HuH-7 (cell line): Measurements from ENCODE around the gene GSPT1.
"Not testable (repeated sequence)": the region's sequence is repeated elsewhere in the genome, so short reads cannot be mapped to it uniquely, and the experiment has no call there.

Experiments
- DNase-seq: peaks from one replicate; pipeline ENCODE4 v3.0.0; 2011; ENCODE audit warnings: low spot score

The GSPT1 gene

DNA sequence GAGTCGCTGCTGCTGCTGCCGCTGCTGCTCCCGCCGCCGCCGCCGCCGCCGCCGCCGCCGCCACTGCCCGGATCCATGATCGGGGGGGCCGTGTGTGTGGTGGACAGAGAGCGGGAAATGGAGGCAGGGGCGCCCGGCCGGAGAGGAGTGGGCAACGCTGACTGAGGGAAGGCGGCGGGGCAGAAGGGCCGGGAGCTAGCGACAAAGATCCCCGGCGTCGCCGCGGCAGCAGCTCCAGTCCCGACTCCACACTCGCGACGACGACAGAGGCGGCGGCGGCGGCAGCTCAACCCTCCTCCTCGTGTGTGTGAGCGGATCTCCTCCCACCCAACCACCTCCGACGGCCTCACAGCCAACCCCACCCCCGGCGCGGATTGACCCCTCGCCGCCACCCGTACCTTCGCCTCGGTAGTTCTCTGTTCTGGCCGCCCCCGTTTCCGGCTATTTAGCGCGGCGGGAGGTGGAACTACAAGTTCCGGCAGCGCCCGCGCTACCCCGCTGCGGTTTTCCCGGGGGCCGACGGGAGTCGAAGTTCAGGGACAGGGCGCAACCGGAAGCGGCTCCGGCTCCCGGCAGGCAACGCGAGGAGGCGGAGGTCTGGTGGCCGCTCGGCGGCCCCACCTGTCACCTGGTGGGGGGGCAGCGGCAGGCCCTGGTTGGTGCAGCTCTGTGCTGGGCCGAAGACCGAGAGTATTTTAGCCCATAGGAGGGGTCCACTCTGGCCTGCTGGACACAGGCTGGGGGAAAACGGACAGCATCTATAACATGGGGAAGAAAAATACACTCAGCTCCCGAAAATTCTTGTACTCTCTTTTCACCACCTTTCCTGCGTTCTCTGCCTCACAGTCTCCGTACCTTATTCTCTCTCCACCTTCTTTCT is at the start of gene GSPT1:
Gene GSPT1, minus strand, starts transcription at position 313 of the 880 bp plus-strand sequence. Its CDS starts 236 bp downstream, at position 77.
- peak; percentile 90 for DNase-seq

DNA sequence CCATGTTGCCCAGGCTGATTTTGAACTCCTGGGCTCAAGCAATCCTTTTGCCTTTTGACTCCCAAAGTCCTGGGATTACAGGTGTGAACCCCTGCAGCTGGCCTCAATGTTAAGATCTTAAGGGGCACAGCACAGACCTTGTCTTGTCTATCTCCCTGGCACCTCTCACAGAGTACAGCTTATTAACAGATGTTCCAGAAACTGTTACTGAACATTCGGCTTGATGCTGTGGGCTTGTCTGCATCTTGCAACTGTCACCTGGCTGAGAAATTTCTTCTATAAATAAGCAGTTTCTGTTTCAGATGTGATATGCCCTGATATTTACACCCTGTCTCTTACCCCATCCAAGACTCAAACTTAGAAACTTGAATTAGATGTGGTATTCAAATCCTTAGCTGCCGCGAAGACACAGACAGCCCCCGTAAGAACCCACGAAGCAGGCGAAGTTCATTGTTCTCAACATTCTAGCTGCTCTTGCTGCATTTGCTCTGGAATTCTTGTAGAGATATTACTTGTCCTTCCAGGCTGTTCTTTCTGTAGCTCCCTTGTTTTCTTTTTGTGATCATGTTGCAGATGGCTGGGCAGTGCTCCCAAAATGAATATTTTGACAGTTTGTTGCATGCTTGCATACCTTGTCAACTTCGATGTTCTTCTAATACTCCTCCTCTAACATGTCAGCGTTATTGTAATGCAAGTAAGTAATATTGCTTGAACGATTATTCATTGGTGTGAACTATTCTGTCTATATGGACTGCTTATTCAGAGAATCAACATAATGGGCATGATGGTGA is 49.2 kb upstream of the GSPT1 start, which contains the start of gene TNFRSF17:
Gene TNFRSF17, plus strand, starts transcription at position 450 of the 791 bp plus-strand sequence. Its CDS starts 115 bp downstream, at position 565.
- no peak for DNase-seq

DNA sequence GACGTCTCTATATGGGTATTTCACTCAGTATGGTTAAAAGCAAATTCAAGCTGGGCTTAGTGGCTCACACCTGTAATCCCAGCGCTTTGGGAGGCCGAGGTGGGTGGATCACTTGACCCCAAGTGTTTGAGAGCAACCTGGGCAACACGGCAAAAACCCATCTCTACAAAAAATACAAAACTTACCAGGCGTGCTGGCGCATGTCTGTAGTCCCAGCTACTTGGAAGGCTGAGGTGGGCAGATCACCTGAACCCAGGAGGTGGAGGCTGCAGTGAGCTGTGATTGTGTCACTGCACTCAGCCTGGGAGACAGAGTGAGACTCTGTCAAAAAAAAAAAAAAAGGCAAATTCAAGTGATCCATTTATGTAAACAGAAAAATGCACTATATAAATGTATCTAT is 48.0 kb upstream of the GSPT1 start:
- DNase-seq, result no peak

DNA sequence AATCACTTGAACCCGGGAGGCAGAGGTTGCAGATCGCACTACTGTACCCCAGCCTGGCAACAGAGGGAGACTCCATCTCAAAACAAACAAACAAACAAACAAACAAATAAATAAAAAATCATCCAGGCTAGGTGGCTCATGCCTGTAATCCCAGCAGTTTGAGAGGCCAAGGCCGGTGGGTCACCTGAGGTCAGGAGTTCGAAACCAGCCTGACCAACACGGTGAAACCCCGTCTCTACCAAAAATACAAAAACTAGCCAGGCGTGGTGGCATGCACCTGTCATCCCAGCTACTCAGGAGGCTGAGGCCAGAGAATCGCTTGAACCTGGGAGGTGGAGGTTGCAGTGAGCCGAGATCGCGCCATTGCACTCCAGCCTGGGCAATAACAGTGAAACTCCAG is 47.2 kb upstream of the GSPT1 start:
- not testable (repeated sequence) for DNase-seq

DNA sequence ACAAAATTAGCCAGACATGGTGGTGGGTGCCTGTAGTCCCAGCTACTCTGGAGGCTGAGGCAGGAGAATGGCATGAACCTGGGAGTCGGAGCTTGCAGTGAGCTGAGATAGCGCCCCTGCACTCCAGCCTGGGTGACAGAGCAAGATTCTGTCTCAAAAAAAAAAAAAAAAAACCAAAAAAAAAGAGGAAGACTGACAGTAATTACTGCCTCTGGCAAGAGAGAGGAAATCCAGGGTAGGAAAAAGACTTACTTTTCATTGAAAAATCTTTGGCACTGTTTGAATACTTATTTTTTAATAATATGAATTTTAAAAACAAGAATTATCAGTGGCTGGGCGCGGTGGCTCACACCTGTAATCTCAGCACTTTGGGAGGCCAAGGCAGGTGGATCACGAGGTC is 46.7 kb upstream of the GSPT1 start:
- not testable (repeated sequence) for DNase-seq

DNA sequence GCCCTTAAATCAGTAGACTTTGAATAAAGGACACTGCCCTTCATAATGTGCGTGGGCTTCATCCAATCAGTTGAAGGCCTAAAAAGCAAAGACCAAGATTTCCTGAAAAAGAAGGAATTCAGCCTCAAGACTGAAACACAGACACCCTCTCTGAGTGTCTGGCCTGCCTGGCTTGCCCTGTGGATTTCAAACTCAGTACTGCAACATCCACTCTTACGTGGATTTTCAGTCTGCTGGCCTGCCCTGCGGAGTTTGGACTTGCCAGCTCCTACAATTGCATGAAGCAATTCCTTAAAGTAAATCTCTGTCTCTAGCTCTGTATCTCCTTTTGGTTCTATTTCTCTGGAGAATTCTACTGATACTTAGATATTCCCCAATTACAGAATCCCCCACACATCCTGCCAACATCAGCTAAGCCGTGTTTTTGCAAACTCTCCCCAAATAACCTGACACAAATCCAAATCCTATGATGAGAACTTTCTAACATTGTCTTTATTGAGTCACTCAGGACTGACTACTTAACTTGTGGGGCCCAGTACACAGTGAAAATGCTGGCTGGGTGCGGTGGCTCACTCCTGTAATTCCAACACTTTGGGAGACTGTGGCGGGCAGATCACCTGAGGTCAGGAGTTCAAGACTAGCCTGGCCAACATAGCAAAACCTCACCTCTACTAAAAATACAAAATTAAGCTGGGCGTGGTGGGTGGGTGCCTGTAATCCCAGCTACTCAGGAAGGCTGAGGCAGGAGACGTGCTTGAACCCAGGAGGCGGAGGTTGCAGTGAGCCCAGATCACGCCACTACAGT is 42.0 kb upstream of the GSPT1 start:
- no peak for DNase-seq

DNA sequence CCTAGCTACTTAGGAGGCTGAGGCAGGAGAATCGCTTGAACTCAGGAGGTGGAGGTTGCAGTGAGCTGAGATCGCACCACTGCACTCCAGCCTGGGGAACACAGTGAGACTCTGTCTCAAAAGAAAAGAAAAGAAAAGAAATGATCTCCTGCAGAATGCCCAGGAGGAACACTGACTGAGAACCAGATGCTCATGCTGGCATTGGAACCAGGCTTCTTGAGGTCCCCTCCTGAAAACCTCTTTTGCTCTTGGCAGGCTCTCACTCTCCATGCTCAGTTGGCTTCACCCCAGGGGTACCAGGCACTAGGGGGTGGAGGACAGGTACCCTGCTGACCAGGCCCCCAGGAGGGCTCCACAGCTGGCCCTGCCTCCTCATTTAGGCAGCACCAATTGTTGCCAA is 40.8 kb upstream of the GSPT1 start:
- no peak for DNase-seq

DNA sequence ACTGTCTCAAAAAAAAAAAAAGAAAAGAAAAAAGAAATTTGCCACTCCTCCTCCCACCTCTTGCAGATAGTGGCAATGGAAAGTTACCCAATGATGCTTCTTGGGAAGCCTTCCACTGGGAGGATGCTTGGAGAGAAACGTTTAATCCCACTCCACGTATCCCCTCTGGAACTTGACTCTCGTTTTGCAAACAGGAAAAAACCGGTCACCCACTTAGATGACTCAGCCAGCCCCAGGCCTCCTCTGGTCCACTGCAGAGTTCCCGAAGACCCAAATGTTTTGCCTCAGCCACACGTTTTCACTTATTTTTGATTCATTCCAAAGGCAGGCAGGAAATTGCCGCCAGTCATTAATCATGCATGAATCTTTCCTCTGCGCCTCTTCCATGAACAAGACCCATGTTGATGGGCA is 40.0 kb upstream of the GSPT1 start:
- no peak for DNase-seq

DNA sequence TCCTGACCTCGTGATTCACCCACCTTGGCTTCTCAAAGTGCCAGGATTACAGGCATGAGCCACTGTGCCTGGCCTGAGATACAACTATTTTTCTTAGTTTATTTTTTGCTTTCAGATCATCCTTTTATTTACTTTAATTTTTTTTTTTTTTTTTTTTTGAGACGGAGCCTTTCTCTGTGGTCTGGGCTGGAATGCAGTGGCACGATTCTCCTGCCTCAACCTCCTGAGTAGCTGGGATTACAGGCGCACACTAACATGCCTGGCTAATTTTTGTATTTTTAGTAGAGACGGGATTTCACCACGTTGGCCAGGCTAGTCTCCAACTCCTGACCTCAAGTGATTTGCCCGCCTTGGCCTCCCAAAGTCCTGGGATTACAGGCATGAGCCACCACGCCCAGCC is 37.8 kb upstream of the GSPT1 start:
- not testable (repeated sequence) for DNase-seq

DNA sequence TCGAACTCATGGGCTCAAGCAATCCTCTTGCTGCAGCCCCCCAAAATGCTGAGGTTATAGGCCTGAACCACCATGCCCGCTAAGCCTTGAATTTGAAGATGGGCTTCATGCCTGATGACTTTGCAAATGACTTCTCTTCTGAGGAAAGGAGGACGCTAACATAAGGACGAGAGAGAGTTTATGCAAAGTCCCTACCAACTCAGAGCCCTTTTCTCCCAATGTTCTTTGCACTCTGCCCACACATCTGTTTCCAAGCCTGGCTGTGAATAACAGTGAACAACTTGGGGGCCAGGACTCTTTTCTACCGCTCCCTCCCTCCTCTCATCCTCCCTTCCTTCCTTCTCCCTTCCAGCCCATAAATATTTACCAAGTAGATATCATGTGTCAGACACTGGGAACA is 34.6 kb upstream of the GSPT1 start:
- DNase-seq, result no peak

DNA sequence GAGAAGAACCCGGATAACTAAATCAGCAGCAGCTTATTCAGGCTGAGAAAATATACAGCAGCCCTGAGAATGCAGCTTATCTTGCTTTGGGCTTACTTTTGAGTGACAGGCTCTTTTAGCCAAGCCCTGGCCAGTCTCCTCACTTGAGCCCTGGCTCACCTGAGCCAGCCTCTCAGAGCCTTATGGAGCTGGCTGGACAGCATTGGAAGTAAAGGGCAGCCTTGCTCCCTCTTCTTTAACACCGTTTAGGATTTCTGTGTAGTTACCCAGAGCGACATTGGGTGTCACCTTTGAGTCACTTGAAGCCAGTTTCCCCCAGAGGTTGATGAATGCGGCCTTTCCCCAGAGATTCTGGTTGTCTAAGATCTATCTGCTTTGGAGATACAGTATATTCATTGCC is 33.8 kb upstream of the GSPT1 start:
- peak; percentile 65 for DNase-seq

DNA sequence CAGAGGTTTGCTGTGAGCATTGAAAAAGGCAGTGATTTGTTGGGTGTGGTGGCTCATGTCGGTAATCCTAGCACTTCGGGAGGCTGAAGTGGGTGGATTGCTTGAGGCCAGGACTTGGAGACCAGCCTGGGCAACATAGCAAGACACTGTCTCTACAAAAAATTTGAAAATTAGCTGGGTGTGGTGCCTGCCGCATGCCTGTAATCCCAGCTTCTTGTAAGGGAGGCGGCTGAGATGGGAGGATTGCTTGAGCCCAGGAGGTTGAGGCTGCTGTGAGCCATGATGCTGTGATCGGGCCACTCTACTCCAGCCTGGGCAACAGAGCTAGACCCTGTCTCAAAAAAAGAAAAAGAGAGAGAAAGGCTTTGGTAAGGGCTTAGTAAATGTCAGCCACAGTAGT is 33.1 kb upstream of the GSPT1 start:
- DNase-seq, result no peak

DNA sequence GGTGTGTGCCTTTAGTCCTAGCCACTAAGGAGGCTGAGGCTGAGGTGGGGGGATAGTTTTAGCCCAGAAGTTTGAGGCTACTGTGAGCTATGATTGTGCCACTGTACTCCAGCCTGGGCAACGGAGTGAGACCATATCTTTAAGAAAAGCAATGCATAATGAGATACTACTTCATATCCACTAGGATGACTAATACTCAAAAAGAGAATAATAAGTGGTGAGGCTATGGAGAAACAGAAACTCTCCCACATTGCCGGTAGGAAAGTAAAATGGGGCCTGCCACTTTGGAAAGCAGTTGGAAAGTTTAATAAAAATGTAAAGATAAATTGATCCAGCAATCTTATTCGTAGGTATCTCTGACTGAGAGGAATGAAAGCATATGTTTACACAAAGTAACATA is 30.7 kb upstream of the GSPT1 start:
- DNase-seq, result no peak

DNA sequence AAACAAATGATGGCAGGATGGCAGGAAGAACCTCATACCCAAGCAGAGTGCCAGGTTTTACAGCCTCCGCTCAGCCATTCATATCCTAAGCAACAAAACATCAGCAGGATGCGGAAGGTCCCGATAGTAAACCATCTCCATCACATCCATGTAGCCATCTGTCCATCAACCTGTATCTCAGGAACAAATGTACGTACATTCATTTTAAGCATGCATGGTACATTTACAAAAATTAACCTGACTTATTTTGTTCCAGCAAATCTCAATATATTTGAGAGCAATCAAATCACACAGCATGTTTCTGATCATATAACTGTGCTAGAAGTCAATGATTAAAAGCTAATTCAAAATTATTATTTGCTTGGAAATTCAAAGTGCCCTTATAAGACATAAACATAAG is 26.2 kb upstream of the GSPT1 start, which contains the start of gene NPIPB2:
Gene NPIPB2, minus strand, starts transcription at position 101 of the 400 bp plus-strand sequence. Its CDS starts 0 bp downstream, at position 101.
- not testable (repeated sequence) for DNase-seq

DNA sequence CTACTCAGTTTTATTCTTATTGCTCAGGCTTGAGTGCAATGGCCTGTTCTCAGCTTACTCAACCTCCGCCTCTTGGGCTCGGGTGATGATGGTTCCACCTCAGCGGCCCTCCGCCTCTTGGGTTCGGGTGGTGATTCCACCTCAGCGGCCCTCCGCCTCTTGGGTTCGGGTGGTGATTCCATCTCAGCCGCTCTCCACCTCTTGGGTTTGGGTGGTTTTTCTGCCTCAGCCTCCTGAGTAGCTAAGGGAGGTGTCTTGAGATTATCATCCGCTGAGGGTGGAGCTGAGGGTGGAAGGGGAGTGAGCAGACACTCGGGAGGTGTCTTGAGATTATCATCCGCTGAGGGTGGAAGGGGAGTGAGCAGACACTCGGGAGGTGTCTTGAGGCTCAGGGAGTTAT is 11.6 kb upstream of the GSPT1 start:
- DNase-seq, result not testable (repeated sequence)

DNA sequence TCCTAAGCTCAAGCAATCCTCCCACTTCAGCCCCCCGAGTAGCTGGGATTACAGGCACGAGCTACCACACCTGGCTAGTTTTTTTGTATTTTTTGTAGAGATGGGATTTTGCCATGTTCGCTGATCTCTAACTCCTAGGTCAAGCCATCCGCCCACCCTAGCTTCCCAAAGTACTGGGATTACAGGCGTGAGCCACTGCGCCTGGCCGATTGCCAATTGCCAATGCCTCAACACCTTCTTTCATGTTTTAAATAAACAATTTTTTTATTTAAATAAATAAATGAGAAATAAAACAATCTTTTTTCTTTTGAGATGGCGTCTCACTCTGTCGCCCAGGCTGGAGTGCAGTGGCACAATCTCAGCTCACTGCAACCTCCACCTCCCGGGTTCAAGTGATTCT is 8.3 kb upstream of the GSPT1 start:
- DNase-seq, result not testable (repeated sequence)

DNA sequence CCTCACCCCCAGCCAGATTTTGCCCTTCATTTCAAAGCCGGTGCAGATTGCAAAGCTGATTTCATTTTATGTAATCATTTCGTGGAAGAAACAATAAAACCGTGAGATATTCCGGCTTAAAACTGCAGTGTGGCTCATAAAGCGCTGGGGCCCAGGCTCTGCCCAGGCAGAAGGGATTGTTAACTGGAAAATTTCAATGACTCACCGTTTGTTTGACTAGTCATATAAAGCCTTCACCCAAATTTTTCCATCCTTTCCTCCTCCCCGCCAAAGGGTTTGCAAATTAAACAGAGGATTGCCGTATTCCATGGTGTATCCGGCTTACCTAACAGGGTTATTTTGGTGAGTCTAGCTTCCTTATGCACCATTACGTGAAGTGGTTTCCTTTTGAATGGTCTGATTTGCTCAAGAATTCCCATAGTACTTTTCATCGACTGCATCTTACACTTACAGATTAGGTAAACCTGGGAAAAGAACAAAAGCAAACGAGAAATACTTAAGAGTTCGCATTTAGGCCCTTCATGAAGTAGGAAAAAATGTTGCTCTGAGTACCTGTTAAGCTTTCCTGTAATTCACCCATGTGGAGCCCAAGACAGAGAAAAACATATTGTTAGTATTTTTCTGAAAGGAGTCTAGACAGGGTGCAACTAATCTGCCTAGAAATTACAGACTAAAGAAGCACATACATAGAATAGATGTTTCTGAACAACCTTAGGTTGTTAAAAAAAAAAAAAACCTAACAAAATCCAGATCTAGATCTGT is 949 bp upstream of the GSPT1 start:
- DNase-seq, result peak; percentile 69

DNA sequence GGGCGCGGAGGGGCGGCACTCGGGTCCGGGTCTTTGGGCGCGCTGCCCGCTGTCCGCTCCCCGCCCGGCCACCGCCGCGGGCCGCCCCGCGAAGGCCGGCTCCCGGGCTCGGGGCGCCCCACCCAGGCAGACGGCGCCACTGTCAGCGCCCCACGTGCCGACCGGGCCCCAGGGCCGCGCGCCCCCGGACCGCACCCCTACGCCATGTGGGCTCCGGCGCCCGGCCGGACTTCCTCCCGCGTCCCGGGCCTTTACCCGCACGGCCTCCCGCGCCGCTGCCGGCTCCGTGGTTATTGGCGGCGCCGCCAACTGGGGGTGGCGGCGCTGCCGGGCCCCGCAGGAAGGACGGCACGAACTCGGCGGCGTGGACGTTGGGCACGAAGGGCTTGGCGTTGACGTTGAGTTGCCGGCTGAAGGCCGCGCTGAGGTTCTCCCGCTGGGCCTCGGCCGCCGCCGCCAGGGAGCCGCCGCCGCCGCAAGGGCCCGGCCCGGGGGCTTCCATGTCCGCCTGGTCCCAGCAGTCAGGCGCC is 577 bp downstream of the GSPT1 start:
- DNase-seq, result no peak

DNA sequence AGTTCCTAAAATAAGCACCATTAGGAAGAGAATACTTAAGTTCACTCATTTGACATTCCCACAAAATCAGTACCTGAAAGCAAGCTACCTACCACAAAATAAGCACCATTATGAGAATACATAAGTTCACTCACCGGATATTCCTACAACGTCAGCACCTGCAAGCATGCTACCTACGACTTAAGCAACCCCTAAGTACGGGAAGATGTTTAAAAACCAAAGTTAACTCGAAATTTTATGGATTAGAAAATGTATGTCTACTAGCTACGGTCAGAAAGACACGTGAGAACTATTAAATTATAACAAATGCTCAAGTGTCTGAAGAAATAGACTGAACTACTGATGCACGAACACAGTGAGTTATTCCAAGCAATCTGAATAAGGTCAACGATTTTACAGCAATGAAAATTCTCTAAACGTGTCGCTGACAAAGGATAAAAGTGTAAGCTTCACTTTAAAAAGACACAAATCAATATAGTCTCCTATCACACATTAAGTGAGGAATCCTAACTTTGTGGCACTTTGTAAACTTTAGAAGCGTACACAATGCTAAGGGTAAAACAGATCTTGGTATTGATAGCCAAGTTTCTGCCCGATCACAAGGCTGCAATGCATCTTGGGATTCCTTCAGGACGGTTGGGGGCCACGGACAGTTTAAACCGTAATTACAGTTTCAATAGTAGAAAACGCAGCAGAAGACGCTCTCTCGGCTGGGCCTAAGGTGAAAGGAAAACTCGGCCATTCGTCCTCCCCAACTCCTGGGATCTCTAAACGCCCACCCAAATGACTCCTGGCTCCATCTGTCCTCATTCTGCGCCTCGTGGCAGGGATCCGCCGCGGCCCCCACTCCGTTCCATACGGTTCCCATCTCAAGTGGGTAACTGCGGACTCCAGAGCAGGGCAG is 1.3 kb downstream of the GSPT1 start:
- peak; percentile 15 for DNase-seq
